Measurements from ENCODE around the gene CNEP1R1.

CNEP1R1 gene

DNA sequence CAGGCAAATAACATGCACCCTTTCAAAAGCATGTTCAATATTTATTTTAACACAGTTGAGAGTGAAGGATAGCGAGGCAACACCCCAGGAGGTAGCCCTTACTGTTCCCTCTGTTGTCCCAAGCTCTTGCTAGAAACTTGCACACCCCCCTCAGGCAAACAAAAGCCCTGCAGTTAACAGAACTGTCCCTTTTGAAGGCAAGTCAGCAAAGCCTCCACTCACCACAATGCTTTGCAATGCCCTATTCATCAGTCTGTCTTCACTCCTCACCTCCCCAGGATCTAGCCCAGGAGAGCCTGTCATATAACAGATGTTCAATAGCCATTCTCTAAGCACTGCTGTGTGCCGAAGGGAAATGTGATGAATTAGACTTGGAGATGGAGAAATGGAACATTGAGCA lies 3.5 kb upstream of the CNEP1R1 start:
- no peak for DNase-seq

- no peak for DNase-seq
These were observed 1.4 kb upstream of the CNEP1R1 start for GRCh38 chr16:50023641-50024040.

DNA sequence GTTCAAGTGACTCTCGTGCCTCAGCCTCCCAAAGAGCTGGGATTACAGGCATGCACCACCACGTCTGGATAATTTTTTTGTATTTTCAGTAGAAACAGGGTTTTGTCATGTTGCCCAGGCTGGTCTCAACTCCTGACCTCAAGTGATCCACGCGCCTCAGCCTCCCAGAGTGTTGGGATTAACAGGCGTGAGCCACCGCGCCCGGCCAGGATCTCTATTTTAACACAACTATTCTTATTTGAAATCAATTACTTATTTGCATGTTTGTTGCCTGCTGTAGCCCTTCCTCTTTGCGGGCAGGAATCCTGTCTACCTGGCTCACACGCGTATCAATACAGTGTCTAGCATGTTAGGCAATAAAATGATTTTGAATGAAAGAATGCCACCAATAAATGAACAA lies 818 bp upstream of the CNEP1R1 start:
- no peak for DNase-seq

- DNase-seq: peak; percentile 39
These were observed 509 bp downstream of the CNEP1R1 start for GRCh38 chr16:50025537-50025931.

- no peak for DNase-seq
These were observed 2.8 kb downstream of the CNEP1R1 start for GRCh38 chr16:50027829-50028228.

DNA sequence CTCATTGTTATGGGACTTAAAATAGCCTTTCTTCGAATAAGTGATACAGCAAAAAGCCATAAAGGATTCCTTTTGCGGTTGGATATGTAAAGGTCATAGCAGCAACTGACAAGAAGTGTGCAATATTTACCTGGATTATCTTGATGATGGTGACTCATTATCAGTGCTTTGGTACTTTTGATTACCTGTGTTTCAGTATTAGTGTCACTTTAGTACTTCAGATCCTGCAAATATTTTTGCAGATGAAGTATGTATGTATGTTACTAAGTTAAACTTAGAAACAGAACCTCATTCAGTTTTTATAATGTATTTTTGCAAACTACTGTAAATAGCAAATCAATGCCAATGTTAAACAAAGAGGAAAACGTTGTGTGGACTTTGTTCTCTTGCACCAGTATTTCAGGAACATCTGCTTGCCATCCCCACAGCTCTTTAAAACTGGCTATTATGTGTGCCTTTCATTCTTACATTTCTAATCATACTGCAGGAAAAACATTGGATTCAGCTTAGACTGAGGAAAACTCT lies 10.5 kb downstream of the CNEP1R1 start:
- DNase-seq: no peak

GRCh38 chr16:50036426-50036825 lies 11.4 kb downstream of the CNEP1R1 start:
- DNase-seq: peak; percentile 41

GRCh38 chr16:50037662-50038220 lies 12.7 kb downstream of the CNEP1R1 start:
- DNase-seq: no peak

GRCh38 chr16:50038286-50038685 lies 13.3 kb downstream of the CNEP1R1 start:
- no peak for DNase-seq

DNA sequence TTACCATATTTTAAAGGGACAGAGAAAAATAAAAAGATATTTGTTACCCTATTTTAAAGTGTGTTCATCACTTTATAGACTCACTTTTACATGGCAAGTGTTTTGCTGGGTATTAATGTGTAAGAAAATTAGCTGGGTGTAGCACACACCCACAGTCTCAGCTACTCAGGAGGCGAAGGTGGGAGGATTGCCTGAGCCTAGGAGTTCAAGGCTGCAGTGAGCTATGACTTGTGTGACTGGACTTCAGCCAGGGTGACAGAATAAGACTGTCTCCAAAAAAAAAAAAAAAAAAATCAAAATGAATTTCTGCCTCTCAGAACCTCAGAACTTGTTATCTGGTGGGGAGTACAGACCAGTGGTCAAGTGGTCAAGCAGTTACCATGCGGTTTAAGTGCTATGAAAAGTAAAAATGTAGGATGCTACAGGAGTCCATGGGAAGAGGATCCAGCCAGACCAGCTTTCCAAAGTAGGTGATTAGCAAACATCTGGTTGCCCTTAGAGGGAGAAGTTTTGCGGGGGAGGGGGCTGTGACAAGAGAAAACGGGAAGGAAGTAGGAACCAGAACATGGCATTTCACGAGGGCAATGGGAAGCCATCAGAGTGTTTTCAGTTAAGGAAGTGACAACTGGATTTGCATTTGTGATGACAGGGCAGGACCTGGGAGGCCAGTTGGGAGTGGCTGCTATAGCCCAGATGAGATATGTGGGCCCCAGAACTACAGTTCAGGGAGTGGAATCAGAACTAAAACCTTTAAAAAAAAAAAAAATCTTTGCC lies 13.9 kb downstream of the CNEP1R1 start:
- no peak for DNase-seq

DNA sequence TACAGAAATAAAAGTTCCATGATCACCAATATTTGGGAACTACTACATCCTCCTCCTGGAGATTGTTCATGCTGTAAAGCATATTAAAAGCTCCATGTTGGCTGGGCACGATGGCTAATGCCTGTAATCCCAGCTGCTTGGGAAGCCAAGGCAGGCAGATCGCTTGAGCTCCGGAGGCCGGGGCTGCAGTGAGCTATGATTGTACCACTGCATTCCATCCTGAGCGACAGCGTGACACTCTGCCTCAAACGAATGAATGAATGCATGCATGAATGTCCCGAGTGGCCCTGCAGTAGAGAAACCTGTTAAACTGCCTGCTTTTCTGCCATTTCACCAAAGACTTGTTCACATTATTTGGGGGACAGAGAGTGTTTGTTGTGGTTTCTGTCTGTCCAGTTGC lies 15.0 kb downstream of the CNEP1R1 start:
- DNase-seq: no peak

DNA sequence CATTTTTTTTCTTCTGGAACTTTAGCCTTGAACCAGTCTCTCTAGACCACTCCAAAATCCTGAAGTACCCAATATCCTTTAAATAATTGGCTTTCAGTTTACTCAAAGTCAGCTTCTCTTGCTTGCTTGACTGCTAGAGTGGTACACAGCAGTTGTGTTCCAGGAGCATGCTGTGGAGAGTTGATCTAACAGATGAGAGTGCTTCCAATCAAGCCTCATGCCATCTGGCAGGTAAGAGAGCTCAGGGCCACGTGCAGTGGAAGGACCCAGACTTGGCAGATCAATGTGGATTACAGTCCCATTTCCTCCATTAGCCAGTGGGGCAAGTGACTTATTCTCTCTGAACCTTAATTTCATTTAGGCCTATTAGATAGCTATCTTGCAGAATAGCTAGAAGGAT lies 15.7 kb downstream of the CNEP1R1 start:
- DNase-seq: no peak

DNA sequence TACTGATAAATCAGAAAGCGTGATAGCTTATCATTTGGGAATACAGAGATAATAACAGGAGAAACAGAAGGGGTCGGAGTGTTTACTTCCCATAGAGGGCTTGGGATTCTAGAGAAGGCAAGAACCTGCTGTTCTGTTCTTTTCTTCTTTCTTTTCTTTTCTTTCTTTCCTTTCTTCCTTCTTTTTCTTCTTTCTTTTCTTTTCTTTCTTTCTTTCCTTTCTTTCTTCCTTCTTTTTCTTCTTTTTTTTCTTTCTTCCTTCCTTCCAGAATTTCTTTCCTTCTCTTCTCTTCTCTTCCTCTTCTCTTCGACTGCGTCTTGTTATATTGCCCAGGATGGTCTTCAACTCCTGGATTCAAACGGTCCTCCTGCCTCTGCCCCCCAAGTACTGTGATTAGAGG lies 18.3 kb downstream of the CNEP1R1 start:
- no peak for DNase-seq

DNA sequence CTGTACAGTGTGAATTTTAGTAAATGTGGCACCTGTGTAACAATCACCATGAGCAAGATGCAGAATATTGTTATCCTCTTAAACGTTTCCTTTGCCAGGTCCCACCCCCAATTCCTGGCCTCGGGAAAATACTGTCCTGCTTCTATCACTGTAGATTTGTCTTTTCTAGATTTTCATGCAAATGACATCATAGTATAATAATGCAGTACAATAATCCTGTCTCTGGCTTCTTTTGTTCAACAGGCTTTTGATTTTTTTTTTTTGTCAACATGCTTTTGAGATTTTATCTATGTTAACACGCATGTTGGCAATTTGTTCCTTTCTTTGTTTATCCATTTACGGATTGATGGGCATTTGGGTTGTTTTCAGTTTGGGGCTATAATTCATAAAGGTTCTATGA lies 20.4 kb downstream of the CNEP1R1 start:
- DNase-seq: no peak

DNA sequence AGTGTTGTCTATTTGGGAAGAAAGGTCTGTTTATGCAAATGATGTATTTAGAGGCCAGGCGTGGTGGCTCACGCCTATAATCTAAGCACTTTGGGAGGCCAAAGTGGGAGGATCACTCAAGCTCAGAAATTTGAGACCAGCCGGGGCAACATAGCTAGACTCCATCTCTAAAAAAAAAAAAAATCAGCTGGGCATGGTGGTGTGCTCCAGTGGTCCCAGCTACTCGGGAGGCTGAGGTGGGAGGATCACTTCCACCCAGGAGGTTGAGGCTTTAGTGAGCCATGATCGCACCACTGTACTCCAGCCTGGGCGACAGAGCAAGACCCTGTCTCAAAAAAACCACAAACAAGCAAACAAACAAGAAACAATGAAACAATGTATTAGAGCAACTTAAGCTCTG lies 21.8 kb downstream of the CNEP1R1 start:
- no peak for DNase-seq

GRCh38 chr16:50047864-50048263 lies 22.8 kb downstream of the CNEP1R1 start:
- no peak for DNase-seq

DNA sequence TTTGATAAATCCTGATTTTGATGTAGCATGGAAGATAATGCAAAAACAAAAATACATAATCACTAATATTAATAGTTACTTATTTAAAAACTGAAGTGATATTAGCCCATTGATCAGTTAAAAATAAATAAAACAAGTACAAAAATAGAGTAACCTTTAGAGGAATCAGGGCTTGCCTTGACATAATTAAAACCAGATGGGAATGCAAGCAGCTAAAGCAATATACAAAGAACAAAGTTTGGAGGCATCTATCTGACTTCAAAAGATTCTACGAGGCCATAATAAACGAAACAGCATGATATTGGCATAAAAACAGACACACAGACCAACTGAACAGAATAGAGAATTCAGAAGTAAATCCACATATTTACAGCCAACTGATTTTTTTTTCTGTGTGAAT lies 25.8 kb downstream of the CNEP1R1 start:
- DNase-seq: no peak

GRCh38 chr16:50056226-50056625 lies 31.2 kb downstream of the CNEP1R1 start:
- DNase-seq: no peak

DNA sequence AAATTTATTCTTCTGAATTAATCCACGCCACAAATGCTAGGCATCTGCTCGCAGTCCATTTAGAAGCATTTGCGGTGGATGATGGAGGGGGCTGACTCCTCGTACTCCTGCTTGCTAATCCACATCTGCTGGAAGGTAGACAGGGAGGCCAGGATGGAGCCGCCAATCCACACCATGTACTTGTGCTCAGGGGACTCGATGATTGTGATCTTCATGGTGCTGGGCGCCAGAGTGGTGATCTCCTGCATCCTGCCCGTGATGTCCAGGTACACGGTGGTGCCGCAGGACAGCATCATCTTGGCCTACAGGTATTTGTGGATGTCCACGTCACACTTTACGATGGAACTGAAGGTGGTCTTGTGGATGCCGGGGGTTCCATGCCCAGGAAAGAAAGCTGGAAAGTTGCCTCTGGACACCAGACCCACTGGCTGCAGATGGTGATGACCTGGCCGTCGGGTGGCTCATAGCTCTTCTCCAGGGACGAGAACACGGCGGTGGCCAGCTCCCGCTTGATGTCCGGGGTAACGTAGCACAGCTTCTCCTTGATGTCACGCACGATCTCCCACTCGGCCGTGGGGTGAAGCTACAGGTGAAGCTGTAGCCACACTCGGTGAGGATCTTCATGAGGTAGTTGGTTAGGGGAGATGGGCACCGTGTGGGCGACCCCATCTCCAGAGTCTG lies 33.2 kb downstream of the CNEP1R1 start:
- DNase-seq: no peak

DNA sequence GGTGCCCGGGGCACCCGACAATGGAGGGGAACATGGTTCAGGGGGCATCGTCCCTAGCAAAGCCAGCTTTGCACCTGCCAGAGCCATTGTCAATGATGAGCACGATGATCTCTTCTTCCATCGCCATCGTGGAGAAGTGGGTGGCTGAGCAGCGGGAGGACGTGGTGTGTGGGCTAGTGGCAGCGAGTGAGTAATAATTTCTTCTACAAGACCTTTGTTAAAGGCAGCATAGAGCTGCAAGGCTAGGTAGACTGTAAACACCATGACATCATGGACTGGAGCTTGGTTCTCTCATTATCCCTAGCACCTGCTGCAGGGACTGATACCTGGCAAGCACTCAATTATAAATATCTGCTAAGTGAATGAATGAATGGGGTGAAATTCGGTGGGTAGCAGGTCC lies 34.1 kb downstream of the CNEP1R1 start:
- no peak for DNase-seq

DNA sequence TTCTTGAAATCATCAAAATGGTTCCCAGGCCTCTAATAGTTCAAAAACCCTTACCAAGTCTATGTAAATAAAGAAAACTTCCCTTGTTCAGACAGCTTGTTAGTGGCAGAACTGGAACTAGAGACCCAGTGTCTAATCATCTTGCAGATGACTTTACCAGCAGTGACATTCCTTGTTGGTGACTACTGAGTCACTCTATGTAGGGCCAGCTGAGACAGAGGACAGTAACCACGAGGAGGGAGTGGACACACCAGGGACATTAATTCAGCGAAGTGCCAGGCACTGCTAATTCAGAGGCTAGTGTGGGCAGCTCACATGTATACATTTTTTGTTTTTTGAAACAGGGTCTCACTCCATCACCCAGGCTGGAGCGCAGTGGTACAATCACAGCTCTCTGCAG lies 34.6 kb downstream of the CNEP1R1 start:
- DNase-seq: no peak

GRCh38 chr16:50061326-50061725 lies 36.3 kb downstream of the CNEP1R1 start:
- no peak for DNase-seq

GRCh38 chr16:50065241-50065623 lies 40.2 kb downstream of the CNEP1R1 start:
- DNase-seq: no peak

Data from NCI-H1105 (cell line).